Measurements from ENCODE around the gene PKN1. TPM values are rescaled to one million over a fixed set of nuclear protein-coding genes. Genes with fewer than 3 reads are reported as not detected.

PKN1 gene
- total and polyA plus RNA-seq, 9 of the 15 experiments (the other 6 are each of a cell fraction or from before 2014, with no cell fraction given) = 0.30 to 228 (median 77.5) TPM

GRCh38 chr19:14416817-14417231 is 16.3 kb upstream of the PKN1 start:
- Histone ChIP-seq H3K36me3 (ENCODE audit: control insufficient read depth, insufficient read depth, low read length) (peaks cover 56% of the 10 kb centered on the region), H3K4me2 (ENCODE audit: insufficient read depth, low read length) (peak overlapping the region; percentile 82), H3K9me3 (replicated peaks; ENCODE audit: control insufficient read depth, insufficient read depth, low read depth, low read length) (no peaks in the 10 kb centered on the region), H3K9me1 (ENCODE audit: control insufficient read depth, insufficient read depth, low read length) (peaks cover 19% of the 10 kb centered on the region), H3K9ac (ENCODE audit: insufficient read depth in 1 of 2, low read depth in 2 of 2, low read length in 2 of 2) (peak overlapping the region; percentile 88 to 98), H3K27me3 (ENCODE audit: control insufficient read depth in 2 of 2, insufficient read depth in 2 of 2, low read length in 2 of 2) (no peaks in the 10 kb centered on the region), H3K4me3 (peak overlapping the region; percentile 96), H3K27ac (ENCODE audit: extremely low read depth, low read depth, low read length) (peak overlapping the region; percentile 98), H3K79me2 (ENCODE audit: control insufficient read depth, insufficient read depth, low read length) (peaks cover 73% of the 10 kb centered on the region), H3K4me1 (replicated peaks in 1 of 2; ENCODE audit: control insufficient read depth in 2 of 2, insufficient read depth in 2 of 2, low read length in 2 of 2) (peaks cover 21 to 38% of the 10 kb centered on the region in 2 experiments), H2AFZ (ENCODE audit: low read depth, low read length) (no peak overlapping the region), H4K20me1 (replicated peaks; ENCODE audit: control insufficient read depth, insufficient read depth, low read length) (peaks cover 50% of the 10 kb centered on the region)
- 17% methylated on average over 6 of the region's 6 CpGs for WGBS (ENCODE audit: insufficient coverage, low coverage, missing lambda C conversion rate)
- no peak for FAIRE-seq
- POLR2A ChIA-PET = interaction anchor here (0.5 to 4.9 kb wide), 8 partner anchors 9 to 121 kb away, joined by 3 to 55 read pairs (median 4); partner anchors contain the start of gene ADGRE5
- CTCF ChIA-PET (ENCODE audit: low intra/inter-chr PET ratio) = no interaction called here
- TF ChIP-seq CEBPB (tag; IDR thresholded peaks at IDR 0.05) (peak; percentile 59), CEBPG (CRISPR knock-in tag; IDR thresholded peaks at IDR 0.05) (peak; percentile 55), CEBPG (tag; conservative IDR thresholded peaks at IDR 0.05 in 1 of 2, IDR thresholded peaks at IDR 0.05 in 1 of 2) (peak in 1 of 2 experiments; percentile 40; a peak in 2 of 4 replicates), THAP7 (CRISPR knock-in tag; IDR thresholded peaks at IDR 0.05) (no peak), HMBOX1 (IDR thresholded peaks at IDR 0.05) (peak; percentile 50; the same call in 1 of the 2 replicates), ARID1B (IDR thresholded peaks at IDR 0.05) (no peak), CTCF (IDR thresholded peaks at IDR 0.05 in 2 of 3, conservative IDR thresholded peaks at IDR 0.05 in 1 of 3; ENCODE audit: insufficient read depth in 2 of 3, low read depth in 1 of 3, low read length in 3 of 3) (no peak), GTF2B (IDR thresholded peaks at IDR 0.05; ENCODE audit: extremely low read depth, insufficient read length) (no peak), SUPT5H (IDR thresholded peaks at IDR 0.05) (no peak)
- peak in 1 of 4 experiments; percentile 18 for DNase-seq (ENCODE audit: extremely low read depth in 1 of 4, low spot score in 3 of 4)
- no TSS peak for BruUV-seq (replicated peaks)
- no peak for ATAC-seq
- intact Hi-C loops (cut with micrococcal nuclease) = no loop called here
- in situ Hi-C loops (cut with MboI) = no loop called here
